HG02642 (cell line): ENCODE measurements around the gene SERGEF.

Experiments
- ATAC-seq: cut with Tn5 transposase; IDR thresholded peaks from one replicate; pipeline ENCODE4 v1.9.1; 2021; ENCODE audit warnings: mild to moderate bottlenecking; ENCODE audit not compliant: unreplicated experiment, poor library complexity

The SERGEF gene

DNA sequence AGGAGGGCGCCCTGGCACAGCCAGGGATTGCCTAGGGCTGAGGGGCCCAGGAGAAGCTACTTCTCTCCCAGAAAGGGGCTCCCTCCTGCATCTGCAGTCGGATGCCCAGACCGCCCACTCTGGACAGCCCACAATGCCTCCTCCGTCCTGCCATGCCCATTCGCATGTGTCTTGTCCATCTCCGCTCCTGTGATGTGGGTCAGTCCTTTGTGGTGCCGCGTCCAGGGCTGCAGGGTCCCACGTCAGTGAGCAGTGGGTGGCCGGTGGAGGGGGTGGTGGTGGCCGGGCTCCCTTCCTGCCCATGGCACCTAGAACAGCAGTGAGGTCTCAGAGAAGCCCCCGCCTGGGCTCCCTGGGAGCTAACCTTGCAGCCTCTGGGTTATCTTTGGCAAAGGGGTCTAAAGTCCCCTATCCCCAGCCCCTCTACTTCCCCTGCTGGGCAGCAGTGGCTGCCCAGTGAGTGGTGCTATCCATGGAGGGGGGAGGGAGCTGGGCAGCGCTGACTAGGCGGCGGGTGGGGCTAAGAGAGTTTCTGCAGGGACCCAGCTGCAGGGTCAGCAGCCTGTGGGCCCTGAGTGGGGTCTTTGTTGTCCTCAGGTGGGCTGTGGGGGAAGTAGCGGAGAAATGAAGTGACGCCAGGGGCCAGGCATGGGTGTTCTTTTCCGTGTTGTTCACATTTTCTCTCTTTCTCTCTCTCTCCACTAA lies 237.2 kb downstream of the SERGEF start:
- ATAC-seq, result no peak

DNA sequence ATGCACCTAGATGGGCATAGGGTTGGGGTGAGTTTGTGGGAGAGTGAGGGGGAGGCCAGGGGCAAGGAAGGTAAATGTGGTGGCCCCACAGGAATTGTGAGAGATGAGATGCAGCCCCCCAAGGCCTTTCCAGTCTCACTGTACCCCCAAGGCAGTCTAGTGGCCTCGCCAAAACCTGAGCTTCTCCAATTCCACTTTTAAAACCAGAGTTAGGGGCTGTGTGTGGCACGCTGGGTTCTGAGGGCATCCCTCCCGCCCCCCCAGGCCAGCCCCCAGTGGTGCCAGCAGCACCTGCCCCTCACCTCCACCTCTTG lies 237.9 kb downstream of the SERGEF start:
- ATAC-seq, result no peak

DNA sequence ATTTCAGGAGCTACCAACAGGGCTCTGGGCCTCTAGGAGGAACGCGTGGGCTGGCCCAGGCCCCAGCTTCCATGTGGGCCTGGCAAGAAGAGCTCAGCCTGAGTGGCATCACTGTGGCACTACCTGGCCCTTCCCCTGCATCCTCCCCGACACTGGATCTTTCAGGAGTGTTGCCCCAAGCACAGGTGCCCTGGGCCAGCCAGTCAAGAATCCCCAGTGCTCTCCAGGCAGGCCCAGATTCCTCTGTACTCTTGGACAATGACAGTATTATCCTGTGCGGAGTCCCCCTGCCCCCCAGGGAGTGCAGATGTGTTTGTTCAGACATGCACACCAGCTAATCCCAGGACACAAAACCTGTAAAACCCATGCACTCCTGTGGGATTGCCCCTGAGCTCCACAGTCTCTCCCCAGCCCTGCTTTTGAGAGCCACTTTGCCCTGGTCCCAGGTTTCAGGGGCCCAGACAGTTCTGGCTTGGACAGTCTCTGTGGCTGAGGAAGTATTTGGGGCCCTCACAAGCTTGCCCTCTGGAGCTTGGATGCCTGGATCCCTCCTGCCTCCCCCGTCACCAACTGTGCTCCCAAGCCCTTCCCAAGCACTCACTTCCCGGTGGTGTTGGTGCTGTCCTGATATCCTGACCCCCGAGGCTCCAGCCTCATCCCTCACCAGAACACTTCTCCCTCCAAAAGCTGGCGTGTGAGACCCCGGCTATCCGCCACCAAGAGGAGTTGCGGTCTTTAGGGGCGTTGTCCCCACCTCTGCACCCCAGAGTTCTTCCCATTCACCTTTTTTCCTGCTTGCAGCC lies 238.4 kb downstream of the SERGEF start:
- ATAC-seq, result no peak

DNA sequence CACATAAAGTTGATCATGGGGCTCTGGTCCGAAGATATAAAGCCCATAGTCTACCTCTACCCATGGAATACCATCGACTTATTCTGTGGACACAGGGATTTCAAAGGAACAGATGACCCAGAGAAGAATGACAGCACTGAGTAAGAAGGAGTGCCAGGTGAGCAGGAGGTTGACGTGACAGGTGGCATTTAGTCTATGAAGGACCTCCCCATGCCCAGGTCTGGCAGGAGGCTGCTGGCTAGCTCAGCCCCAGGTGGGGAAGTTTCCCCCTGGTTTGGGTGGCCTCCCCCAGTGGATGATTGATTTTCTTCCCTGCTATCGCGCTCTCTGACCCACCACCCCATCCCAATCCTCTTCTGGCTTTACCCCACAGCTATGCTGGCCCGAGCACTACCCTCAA lies 239.2 kb downstream of the SERGEF start:
- no peak for ATAC-seq

DNA sequence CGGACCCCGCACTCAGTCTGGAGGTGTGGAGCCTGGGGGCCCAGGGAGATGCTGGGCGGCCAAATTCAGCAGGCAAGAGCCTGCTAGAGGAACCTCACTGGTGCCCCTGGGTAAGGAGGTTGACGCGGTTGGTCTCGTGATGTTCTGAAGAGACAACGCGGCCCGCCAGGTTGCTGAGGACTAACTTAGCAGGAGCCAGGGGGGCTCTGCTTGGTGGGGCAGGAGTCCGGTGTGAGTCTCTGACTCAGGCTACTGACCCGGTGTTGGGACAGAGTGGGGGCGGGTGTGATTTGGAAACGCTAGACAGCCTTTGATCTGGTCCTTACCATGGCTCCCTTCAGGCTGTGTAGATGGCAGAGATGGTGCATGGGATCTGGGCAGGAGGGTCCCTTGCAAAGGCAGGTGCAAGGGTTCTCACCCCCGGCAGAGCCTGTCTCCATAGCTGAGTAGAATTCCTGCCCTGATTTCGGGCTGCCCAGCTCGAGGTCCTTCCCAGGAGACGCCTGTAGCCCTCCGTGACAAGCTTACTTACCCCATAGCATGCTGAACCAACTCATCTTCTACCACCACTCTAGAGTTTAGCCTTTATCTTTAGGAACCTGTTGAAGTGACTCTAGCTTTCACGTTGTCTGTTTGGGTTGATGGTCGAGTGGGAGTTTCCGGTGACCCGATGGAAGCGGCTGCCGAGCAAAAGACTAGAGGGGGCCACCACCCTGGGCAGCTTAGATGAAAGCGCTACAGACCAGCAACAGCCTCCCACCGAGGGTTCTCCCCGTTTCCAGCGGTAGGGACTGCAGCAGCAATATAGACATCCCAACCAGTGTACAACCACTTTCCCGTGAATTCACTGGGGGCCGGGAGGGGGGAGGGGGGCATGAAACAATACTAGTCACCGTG lies 239.9 kb downstream of the SERGEF start:
- no peak for ATAC-seq

DNA sequence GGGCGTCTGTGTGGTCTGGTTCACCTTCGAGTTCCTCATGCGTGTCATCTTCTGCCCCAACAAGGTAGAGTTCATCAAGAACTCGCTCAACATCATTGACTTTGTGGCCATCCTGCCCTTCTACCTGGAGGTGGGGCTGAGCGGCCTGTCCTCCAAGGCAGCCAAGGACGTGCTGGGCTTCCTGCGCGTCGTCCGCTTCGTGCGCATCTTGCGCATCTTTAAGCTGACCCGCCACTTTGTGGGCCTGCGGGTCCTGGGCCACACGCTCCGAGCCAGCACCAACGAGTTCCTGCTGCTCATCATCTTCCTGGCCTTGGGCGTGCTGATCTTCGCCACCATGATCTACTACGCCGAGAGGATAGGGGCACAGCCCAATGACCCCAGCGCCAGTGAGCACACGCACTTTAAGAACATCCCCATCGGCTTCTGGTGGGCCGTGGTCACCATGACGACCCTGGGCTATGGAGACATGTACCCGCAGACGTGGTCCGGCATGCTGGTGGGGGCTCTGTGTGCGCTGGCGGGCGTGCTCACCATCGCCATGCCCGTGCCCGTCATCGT lies 240.9 kb downstream of the SERGEF start:
- no peak for ATAC-seq

DNA sequence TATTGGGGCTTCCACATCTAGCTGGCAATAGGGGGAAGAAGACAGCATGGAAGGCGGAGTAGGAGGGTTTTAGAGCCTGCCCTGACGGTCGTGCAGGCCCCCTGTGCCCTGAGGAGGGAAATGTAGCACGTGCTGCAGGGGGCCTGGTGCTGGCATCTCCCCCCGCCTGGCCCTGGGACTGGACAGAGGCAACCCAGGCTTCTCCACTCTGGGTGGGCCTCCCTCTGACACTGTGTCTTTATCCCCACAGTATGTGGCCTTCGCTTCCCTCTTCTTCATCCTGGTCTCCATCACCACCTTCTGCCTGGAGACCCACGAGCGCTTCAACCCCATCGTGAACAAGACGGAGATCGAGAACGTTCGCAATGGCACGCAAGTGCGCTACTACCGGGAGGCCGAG lies 241.4 kb downstream of the SERGEF start:
- ATAC-seq, result no peak

DNA sequence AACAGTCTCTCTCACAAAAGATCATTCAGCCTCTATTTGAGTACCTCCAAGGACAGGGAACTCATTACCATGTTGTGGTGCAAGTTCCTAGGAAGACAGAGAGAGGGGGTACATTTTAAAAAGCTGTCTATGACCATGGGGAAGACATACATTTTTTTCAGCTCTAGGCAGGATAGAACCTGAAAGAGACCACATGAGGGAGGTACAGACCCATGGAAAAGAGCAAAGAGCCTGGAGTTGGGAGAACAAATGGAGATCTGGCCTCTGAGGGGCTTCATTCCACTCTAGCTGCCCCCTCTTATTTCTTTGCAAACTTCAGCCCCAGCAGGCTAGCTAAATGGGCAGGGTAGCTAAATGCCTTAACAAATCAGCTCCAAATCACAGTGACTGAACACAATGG lies 241.9 kb downstream of the SERGEF start:
- no peak for ATAC-seq

DNA sequence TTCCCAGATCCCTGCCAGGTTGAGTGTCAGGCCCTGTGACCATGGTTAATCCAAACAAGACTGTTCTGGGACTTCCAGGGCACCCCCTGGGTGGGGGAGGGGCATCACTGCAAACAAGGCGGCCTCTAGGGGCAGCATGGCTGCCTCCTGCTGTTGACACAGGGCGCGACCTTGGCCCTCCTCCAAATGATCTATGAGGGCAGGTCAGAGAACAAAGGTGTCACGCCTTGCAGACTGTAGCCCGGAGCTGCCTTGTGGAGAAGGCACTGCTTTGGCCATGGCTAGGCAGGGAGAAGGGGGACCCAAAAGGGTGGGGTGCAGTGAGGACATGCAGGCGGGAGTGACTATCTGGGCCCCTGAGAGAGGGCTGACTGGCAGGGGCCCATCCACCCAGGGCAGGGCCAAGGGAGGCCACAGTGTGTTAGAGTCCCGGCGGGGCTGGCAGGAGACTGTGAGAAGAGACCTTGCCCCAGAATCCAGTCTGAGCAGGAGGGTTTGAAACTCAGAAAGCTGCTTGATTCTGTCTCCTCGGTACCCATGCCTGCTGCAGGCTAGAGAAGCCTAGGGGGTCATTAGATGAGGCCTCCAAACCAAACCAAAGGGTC lies 242.7 kb downstream of the SERGEF start:
- no peak for ATAC-seq

DNA sequence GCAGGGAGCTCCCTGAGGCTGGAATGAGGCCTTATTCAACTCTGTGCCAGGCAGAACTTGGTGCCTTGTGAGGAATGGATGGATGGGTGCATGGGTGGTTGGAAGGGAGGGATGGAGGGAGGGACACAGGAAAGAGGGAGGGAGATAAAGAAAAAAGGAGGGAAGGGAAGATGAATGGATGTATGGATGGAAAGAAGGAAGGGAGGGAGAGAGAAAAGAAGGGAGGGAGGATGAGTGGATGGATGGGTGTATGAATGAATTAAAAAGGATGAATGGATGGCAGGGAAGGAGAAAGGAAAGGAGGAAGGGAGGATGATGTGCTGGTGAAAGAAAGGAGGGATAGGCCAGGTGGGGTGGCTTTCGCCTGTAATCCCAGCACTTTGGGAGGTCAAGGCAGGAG lies 243.6 kb downstream of the SERGEF start:
- no peak for ATAC-seq

DNA sequence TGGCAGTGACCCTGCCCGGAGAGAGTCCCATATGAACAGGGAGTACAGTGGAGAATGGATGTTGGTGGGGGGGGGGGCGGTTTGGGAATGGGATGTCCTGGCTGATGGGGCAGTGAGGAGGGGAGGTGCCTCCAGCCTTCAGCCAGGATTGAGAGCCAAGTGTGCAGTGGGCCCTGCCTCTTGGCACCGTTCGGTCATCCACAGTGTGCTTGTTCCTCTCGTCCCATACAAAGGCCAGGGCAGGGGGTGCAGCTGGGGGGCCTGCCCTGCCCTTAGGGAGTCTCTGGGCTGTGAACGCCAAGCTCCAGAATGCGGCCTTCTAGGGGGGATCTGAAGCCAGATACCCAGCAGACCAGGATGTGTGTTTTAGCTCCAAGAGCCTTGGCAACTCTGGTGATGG lies 244.3 kb downstream of the SERGEF start:
- ATAC-seq, result no peak

DNA sequence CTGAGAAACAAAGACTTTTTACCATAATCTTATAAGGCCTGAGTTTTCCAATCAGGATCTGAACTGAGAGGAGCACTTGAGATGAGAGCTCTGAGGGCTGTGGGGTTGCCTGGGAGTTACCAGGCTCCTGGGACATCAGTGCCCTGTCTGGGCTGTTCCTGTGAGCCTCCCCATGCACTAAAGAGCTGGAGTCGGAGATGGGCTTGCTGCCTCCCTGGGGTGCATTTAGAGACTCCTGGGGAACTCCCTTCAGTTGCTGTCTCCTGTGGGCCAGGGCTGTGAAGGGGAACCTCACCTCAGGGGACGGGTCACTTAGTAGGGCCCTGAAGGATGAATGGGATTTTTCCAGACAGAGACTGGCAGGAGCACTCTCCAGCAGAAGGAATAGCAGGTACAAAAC lies 244.9 kb downstream of the SERGEF start:
- ATAC-seq, result no peak

DNA sequence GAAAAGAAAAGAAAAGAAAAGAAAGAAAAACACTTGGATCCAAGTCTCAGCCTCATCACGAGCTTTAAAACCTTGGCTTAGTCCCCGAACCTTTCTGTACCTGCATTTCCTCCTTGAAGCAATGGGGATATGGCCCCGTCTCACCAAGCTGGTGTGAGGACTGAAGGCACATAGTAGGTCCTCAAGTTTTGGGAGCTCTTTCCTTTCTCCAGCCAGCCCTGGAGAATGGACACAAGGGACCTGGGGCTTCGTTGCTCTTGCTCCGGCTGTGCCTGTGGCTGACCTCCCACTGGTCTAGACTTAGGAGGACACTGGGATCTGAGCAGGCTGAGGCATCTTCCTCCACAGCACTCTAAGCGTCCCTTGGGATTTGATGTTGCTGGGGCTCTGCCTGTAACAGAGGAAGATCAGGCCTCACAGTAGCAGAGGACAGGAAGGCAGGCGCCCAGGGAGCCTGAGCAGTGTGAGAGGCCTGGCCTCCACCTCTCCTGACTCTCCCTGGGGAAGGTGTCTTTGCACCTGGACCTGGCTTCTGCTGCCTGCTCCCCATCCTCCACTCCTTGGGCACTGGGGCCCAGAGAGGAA lies 245.5 kb downstream of the SERGEF start:
- ATAC-seq, result no peak

DNA sequence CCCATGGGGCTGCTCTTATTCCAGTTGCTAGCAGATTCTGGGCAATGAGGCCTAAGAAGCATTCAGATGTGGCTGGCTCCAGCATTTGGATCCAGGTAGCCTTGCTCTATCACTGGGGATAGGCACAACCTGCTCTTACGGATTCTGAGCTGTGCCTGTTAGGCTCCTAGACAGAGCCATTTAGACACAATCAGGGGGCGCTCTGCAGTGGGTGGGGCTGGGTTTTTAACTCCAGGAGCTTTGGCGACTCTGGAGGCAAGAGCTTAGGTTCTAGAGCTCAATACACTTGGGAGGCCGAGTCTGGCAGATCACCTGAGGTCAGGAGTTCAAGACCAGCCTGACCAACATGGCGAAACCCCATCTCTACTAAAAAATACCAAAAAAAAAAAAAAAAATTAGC lies 246.3 kb downstream of the SERGEF start:
- no peak for ATAC-seq

DNA sequence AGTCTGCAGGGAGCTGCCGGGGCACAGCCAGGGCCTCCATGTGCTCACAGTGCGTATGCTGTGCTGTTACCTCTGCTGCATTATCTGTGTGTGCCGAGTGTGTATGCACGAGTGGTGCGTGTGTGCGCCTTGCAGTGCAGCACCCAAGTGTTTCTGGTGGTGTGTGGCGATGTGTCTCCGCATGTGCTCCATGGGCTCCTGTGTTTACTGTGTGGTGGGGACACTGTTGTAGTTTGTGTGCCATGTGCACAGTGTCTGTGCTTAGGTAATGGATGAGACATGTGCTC lies 246.8 kb downstream of the SERGEF start:
- ATAC-seq, result no peak

DNA sequence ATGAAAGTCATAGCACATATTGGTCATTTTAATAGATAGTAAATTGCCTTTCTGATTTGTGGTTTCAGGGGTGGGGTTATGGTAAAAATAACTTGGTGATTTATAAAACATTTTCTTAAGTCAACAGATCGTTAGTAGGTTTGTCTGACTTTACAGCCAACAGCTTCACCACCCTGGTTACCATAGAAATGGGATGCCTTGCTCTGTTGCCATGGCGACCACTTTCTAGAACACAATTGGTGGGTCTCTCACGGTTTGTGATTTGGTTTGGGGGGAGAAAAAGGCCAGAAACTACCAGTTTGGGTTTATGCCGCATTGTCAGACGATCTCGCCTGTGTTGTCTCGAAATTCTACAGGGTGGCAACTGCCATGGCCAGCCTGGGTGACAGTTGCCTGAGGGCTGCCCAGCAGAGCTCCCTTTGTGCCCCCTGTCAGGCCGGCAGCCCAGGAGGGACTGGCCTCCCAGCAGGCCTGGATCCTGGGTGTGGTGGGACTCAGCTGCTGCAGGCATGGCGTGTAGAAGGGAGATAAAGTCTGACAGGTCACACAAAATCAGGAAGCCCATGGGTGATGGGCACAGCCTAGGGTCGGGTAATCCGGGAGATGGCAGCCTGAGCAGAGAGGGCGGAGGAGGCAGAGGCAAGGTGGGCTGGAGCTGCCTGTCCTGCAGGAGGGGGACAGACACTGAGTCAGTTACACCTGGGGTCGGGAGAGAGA lies 247.3 kb downstream of the SERGEF start:
- no peak for ATAC-seq

DNA sequence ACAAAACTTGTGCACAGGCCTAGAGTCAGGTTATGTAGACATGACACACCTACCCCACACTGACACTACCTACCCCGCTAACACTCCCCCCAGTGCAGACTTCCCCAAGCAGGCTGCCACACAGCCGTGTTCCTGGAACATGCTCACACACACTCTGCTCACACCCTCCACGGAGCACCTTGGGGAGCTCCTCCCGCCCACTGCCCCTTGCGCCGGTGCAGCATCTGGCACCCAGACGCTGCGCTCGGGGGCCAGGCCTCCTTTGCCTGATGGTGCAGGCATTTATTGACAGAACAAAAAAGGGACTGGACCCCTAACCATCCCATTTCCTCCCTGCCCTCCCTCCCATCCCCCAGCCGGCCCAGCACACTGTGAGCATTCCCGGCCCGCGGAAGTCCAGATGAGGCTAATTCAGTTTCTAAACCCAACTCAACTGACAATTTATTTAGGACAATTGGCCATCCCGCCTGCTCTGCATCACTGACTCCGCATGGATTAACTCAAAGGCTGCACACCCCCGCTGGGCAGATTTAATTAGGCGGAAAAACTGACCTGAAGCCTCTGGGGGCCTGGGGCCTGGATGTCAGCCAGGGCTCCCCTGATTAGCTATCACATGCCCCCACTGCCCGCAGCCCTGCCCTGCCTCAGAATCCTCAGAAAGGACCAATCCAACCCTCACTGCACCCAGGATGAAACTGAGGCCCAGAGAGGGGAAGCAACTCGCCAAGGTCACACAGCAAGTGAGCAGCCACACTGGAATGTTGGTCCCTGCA lies 248.2 kb downstream of the SERGEF start:
- ATAC-seq, result no peak

DNA sequence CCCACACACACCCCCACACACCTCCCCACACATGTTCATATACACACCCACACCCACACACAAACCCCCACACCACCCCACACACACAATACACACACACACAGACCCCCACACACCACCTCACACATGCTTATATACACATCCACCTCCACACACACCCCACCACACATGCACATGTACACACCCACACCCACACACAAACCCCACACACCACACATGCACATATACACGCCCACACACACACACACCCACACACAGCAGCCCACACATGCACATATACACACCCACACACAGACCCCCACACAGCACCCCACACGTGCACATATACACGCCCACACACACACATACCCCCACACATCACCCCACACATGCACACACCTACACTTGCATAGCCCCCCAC lies 249.1 kb downstream of the SERGEF start:
- ATAC-seq, result no peak

DNA sequence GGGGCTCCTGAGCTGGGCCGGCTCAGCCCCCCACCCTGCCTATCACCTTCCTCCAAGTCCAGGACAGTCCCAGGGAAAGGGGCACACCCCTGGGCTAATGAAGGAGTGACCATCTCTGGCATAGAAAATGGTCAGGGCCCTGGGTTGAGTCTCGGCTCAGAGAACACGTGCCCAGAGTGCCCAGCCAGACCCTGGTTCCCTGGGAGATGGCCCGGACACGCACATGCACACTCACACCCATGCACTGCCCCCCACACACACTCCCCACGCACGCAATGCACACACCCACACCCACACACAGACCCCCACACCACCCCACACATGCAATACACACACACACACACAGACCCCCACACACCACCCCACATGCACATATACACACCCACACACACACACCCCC lies 249.6 kb downstream of the SERGEF start:
- ATAC-seq, result no peak
